HL-60/S4 (cell line): Measurements from ENCODE around the gene INTS1.

ENCODE experiments used
- in situ Hi-C: fragments of 300-500 bp; cut with MboI; formaldehyde crosslinking; loops from 2 replicates; pipeline ENCODE4 v1.14.3; 2022; ENCODE audit warnings: low sequenced_read_pairs

The INTS1 gene

DNA sequence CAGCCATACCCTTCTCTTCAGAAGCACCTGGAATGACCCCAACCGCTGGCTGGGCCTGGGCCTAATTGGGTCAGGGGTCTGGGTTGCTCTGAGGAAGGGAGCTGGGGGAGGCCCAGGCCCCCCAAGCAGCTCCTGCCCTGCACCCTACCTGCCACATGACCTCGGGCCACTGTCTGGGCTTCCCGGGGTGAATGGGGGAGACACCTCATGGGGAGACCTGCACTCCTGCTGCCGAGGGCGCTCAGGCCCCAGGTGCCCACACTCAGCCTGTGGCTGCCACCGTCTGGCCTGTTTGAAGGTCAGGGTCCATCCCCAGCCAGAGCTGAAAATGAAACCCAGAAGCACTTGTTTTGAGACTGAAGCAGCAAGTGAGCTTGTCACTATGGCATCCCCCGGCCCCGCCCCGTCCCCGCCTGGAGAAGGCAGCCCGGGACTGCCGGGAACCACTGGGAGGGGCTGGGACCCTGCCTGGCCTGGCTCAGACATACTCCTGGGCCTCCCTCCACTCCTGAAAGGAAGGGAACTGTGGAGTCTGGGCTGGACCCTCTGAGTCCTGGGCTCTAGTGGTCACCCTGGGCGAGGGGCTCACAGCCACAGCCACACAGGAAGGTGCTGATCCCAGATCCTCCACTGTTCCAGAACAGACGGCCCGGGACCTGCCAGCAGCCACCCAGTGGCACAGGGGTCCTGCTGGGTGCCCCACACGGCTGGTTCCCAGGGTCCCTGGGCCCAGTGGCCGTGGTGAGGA lies 37.5 kb downstream of the INTS1 start:
- in situ Hi-C loops = no loop called here

DNA sequence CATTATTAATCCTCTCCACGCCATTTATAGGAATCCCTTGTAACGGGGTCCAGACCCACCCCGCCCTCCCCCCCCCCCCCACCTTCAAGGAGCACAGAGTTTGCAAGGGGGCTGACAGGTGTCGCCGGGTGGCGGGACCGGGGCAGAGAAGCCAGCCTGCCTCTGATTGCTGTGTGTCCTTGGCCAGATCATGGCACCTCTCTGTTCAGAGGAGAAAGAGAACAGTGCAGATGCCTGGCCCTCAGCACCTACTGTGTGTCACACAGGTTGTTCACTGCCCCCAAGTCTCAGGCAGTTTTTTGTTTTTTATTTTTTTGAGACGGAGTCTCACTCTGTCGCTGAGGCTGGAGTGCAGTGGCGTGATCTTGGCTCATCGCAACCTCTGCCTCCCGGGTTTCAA lies 39.5 kb downstream of the INTS1 start:
- in situ Hi-C loops = no loop called here

DNA sequence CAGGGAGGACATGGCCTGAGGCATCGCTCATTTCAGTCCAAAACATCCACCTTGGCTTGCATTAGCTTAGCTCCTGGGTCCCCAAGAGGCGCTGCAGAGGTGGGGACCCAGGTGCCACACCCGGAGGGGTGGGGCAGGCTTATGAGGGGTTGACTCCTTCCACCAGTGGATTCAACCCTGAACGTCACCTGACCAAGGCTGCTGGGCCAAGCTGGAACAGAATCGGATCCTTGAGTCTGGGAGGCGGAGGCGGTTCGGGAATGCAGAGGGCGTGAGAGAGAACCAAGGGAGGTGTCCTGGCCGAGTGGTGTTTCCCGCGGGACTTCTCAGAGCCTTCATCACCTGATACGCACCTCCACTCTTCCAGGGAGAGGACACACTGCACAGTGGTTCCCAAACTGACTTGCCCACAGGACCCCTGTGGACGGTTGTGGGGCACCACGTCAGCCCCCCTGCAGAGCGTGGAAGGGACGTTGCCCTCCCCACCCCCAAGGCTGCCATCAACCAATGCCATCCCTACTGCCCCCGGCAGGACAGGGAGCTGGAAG lies 40.4 kb downstream of the INTS1 start:
- in situ Hi-C loops = no loop called here

DNA sequence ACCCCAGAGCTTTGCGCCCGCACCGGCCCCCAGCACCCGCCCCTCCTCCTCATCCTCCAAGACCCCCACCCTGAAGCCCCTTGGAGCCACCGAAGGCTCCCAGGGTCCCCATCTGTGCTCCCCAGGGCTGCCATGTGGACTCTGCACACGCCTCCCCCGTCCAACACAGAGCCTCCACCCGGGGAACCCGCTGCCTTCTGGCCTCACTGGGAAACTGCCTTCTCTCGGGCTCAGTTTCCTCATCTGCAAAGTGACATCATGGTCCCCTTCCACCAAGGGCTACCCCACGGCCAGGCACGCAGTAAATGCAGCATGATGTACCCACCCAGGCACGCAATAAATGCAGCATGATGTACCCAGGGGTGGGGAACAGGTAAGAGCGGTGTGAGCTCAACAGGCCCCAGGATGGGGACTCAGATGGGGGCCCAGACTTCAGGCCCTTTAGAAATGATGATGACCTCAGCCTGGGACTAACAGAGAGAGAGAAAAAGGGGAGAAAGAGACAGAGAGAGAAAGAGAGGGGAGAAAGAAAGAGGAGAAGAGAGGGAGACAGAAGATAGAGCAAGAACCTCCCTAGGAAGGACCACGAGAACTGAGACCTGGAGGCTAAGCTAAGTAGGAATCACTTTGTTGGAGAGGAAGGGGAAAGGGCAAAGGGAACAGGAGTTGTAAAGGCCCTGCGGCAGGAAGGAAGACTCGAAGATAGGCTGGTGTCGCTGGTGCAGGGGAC lies 42.4 kb downstream of the INTS1 start:
- in situ Hi-C loops = no loop called here

DNA sequence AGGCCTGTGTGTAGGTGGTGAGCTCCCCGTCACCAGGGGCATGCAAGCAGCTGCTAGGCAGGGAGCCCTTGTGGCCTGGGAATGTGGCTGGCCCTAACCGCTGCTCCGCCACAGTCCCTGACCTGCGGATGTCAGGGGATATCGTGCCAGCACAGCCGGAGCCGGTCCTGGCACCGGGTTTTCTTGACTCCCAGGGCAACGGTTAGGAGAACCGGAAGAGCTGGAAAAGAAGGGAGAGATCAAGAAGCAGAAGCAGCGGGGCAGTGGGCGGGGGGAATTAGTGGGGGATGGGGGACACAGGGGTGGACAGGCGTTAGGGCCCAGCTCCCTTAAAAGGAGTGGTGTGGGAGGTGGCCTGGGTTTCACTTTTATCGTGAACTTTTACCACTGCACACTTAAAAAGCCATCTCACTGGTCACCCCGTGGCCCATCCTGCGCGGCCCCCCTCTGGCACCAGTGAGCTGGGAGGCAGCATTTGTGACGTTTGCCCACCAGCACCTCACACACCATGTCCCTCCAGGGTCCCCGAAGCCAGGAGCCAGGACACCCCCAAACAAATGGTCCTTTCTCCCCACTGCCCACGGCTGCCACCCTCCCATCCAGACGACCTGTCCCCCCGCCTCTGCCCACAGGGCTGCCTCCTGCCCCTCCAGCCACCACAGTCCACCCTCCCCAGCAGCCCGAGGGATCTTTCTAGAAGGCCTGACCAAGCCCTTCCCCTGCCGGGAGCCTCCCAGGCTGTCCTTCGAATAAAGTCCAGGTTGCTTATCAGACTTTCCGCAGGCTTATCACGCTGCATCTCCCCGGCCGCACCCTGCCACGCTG lies 43.2 kb downstream of the INTS1 start:
- in situ Hi-C loops = no loop called here

DNA sequence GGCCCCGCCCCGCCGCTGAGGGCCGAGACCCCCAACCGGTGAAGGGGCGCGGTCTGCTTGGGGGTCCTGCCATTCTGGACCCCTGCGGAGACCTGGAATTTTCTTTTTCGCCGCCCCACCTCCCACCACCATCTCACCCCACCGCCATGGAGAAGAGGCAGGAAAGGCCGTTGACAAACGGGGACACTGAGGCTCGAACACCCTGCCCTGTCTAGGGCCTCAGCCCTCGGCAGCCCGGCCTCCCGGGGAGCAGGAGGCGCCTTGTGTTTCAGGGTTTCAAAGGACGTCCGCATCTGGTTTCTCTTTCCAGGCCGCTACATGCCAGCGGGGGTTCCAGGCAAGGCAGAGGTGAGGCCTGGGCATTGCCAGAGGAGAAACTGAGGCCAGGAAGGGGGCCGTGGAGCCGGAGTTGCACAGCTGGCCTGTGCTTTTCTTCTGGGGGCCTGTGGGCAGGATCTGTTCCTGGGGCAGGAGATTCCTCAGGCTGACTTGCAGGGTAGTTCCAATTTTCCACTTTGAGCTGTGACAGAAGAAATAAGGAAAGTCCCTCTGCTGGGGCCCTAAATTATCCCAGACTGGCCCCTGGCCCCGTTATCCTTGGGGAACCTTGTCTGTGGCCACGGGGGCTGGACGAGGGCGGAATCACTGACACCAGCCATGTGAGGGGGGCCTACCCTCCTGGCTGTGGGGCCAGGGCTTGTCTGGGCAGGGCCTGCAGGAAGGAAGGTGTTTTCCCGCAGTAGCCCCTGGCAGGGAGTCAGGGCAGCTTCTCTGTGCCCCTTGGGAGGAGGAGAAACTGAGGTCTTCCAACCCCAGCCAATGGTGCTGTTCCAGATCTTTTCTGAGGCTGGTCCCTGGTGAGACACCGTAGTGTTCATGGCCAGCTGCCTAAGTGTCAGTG lies 44.0 kb downstream of the INTS1 start:
- in situ Hi-C loops = no loop called here

DNA sequence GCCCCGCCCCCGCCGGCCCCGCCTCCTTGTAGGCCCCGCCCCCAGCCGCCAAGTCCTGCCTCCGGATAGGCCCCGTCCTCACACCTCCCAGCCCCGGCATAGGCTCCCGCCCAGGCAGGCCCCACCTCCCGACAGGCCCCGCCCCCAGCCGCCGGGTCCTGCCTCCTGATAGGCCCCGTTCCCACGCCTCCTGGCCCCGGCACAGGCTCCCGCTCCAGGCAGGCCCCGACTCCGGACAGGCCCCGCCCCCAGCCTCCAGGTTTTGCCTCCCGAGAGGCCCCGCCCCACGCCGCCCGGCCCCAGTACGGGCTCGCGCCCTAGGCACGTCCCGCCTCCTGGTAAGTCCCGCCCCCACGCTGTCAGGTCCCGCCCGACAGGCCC lies 44.7 kb downstream of the INTS1 start:
- in situ Hi-C loops = no loop called here

DNA sequence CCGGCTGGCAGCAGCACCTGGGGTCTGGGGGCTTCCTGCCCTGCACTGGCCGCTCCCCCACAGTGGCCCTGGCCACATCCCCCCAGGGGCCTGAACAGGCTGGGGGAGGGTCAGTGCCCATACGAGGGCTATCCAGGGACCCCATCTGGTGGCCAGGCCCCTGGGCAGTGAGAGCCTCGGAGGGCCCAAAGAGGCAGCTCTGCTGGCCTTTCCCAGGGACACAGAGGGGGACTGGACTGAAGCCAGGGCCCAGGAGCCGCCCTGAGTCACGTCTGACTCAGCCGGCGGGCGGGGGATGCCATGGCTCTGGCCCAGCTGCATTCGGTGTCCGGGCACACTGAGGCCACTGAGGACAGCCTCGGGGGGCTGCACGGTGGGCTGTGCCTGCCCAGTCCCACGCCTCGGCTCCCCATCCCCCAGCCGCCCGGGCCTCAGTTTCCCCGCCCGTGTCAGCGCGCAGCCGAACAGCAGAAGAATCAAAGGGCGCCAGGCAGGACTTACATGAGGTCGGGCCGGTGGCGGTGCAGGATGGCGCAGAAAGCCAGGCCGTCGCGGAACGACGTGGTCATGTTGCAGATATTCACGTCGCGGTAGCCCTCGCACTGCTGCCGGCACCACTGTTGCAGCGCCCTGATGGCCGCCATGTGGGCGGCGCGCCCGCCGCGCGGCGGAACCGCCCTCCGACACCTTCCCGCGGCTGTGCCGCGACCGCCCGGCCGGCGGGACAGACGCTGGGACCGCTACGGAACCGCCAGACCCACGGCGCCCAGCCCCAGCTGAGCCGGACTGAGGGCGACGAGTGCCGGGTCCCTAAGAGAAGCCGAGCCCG lies 45.3 kb downstream of the INTS1 start, which contains the start of gene MICALL2:
TSS of gene MICALL2 (minus strand) at position 788 of the 829 bp plus-strand sequence. CDS start at position 644, 144 bp downstream.
- in situ Hi-C loops = no loop called here

DNA sequence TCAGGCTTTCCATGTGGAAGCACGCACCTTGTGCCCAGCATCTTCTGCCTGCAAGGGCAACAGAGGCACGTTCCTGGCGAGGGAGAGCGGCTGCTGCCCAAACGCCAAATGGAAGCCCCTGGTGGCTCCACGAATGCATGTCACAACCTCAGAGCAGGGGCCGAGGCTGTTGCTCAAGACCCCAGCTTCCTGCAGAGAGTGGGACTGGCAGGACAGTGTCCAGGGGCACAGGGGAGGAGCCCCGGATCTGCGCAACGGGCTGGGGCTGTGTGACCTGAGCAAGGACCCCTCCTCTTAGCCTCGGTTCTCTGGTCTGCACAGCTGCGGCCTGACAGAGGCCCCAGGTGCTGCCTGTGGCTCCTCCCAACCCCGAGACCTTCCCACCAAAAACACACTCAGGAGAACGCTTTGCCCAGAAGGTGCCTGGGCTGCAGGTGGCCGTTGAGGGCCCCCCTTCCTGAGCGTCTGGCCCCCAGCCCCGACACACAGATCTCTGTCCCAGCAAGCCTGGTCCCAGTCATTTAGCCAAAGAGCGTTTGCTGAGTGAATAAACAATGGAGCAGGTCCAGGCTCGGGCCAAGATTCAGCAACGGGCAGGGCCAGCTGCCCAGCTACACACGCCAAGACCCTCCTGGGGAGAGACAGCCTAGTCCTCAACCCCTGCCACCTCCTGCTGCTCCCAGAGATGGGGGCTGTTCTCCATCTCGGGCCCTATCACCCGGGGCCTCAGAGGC lies 46.1 kb downstream of the INTS1 start:
- in situ Hi-C loops = no loop called here

DNA sequence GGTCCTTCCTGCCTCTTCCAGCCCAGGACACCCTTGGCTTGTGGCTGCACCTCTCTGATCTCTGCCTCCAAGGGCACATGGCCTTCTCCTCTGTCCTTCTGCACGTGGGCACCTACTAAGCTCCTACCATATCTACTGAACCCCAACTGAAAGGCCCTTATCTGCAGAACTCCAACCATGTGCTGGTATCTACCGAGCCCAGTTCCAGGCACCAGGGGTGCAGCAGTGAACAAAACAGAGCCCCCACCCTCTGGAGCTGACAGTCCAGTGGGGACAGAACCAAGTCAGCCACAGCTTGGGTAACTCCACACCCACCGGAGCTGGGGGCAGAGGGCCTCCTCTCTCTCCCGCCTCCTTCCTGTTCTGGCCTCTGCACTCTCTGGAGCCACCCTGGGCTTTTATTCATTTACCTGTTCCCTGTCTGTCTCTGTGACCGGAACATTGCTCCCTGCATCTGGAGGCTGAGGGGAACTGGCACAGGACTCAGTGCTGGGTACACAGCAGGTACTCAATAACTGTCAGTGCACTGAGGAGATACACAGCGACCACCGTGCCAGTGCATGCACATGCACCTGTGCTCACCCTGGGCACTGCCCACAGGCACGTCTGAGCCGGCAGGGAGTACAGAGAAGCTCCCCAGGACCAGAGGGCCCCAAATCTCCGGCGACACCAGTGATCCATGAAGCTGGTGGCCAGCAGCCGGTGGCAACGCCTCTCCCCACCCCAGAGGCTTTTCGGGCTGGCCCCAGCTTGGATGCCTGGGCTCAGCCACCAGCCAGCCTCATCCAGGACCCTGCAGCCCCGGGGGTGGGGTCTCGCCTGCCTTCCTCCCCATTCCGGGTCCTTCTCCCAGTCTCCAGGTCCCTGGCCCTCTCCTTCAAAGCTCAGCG lies 46.9 kb downstream of the INTS1 start:
- in situ Hi-C loops = no loop called here

DNA sequence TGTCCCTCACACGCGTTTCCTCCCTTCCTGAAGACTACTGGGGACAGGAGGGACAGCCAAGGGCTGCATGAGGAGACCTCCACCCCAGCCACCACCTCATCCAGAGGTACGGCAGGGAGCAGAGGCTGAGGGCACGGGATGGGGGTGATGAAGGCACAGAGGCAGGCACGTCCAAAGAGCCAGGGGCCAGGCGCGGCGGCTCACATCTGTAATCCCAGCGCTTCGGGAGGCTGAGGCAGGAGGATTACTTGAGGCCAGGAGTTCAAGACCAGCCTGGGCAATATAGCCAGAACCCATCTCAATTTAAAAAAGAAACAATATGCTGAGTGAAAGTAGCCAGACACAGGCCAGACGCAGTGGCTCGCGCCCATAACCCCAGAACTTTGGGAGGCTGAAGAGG lies 48.2 kb downstream of the INTS1 start:
- in situ Hi-C loops = no loop called here

DNA sequence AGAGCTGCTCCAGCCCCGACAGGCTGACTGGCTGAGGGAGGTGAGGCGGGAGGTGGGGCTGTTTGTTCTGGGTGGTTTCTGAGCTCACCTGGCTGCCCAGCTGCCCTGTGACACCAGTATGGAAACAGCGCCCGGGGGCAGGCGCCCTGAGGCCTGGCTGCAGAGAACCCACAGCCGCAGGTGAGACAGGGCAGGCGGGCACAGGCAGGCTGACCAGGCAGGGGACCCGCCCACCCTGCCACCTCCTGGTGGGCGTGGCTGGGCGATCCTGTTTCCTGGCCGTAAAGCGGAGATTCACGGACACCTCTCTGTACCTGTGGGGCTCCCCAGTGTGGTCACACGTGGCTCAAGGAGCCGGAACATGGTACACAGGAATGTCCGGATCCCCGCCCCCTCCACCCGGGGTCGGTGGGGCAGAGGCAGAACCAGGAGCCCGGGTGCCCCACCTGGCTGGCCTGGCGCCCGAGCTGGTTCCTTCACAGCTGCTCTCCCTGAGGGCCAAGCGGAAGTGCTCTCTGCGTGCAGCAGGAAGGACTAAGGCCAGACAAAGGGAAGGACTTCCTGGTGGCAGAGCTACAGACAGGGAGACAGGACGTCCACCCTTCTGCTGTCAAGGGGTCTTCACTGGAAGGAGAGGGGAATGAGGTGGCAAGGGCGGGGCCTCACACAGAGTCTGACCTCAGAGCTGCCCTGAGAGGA lies 48.8 kb downstream of the INTS1 start:
- in situ Hi-C loops = no loop called here

DNA sequence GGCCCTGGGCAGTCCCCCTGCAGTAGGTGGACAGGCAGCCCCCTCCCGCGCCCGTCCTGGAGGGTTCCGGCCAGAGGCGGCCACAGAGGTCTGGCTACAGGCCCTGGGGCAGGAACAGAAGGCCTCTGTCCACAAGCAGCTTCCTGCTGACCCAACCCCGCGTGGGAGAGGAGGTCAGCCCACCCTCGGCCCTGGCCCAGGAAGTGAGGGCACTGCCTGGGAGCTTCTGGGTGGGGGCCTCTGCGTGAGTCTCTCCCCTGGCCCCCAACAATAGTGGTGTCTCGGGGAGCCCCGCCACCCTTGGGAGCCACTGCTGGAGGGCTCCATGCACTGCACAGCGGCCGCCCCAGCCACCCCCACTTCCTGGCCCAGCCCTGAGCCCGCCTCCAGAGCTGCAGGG lies 49.6 kb downstream of the INTS1 start:
- in situ Hi-C loops = no loop called here

DNA sequence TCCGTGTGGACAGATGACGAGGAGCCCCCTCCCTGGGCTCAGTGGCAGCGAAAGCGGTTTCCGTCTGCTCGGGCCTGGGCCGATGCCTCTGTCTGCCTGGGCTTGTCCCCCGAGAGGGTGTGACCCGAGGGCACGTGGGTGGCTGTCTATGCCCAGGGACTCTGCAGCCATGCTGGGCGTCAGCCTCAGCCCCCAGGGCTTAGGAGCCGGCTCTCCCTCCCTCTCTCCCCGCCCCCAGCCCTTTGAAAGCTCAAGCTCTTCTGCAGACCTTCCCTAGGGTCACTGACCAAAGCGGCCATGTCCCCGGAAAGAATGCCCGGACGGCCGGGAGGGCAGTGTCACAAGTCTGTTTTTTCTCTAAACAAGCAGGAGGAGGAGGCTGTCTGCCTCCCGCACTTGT lies 52.0 kb downstream of the INTS1 start:
- in situ Hi-C loops = no loop called here

DNA sequence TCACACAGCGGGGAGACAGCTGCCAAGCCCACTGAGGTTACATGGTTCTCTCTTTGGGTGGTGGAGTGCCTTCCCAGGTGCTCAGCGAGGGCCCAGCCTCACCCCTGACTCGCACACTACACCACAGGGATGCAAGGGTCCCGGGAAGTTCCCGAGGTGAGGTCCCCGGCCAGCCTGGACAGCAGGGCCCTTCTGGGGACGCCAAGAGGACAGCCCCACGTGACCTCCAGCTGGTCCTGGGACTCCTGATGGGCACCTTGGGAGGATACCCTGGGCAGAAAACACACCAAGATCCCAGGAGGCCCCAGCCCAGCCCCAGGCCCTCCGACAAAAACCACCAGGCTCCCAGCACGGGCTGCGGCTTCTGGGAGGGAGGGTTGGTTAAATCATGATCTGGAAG lies 53.2 kb downstream of the INTS1 start:
- in situ Hi-C loops = no loop called here

DNA sequence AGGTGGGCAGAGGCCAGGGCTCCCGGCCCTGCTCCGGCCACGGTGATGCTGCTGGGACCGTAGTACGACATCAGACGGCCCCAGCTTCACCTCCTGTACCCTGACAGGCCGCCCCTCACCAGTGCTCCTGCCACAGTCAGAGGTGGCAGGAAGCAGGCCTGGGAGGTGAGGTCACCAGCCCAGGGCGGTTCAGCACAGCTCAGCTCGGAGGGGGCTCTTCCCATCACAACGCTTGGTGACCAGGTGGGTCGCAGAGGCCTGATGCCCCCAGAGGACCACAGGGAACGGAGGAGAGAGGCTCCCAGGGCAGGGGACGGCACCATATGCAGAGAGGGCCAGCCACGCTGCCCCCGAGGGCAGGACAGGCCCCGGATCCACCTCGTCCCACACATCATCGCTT lies 53.8 kb downstream of the INTS1 start:
- in situ Hi-C loops = no loop called here

DNA sequence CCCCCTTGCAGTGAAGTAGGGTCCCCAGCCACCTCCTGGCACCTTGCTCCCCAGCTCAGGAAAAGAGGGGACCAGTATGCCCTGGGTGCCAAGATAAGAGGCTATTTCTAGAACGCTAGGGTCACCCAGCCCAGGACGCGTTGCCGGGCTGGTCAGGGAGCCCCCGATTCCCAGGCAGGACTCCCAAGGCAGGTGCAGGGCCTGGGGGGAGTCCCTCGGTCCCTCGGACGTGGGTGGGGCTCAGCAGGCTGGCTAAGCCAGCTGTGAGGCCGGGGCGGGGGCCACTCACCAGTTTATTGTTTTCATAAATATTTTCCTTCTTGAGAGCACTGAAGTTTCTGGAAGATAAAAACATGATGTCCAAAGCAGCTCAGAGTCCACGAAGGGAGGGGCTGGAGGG lies 54.2 kb downstream of the INTS1 start:
- in situ Hi-C loops = no loop called here
